HepG2 (cell line): ENCODE results near the gene ADCK2. TPM values are rescaled to one million over a fixed set of nuclear protein-coding genes. Genes with fewer than 3 reads are reported as not detected.

ENCODE experiments used
- EP300 ChIP-seq, 3 experiments: sonication (generic) in 1 of 3; formaldehyde crosslinking in 1 of 3; IDR thresholded peaks; 2 replicates each; pipeline versions ENCODE4 v1.5.1 to v1.6.1; 2011 to 2020; ENCODE audit warnings: low read depth in 2 of 3, low read length in 2 of 3, borderline replicate concordance in 1 of 3, improper control_type of control experiment in 1 of 3, mild to moderate bottlenecking in 1 of 3, missing genetic modification reagents in 1 of 3, moderate library complexity in 1 of 3
- FOXC1 ChIP-seq: sonication (generic); formaldehyde crosslinking; IDR thresholded peaks from 2 replicates; pipeline ENCODE4 v1.8.0; 2022; ENCODE audit warnings: mild to moderate bottlenecking, missing genetic modification reagents, borderline replicate concordance
- HMGA1 ChIP-seq: sonication (generic); formaldehyde crosslinking; conservative IDR thresholded peaks from 2 replicates; pipeline ENCODE4 v1.4.0; 2020; ENCODE audit warnings: missing genetic modification reagents
- HNRNPLL ChIP-seq: fragments of 200-400 bp; formaldehyde crosslinking; IDR thresholded peaks from 2 replicates; pipeline ENCODE4 v1.6.1; 2017; ENCODE audit warnings: mild to moderate bottlenecking, low read depth, low read length; ENCODE audit not compliant: poor library complexity, severe bottlenecking
- IKZF1 ChIP-seq: fragments of 450-650 bp; IDR thresholded peaks from 2 replicates; pipeline ENCODE4 v1.7.1; 2016
- JDP2 ChIP-seq: sonication (generic); formaldehyde crosslinking; IDR thresholded peaks from 2 replicates; pipeline ENCODE4 v1.8.1; 2022; ENCODE audit warnings: missing genetic modification reagents, borderline replicate concordance
- MAFG ChIP-seq: sonication (generic); formaldehyde crosslinking; IDR thresholded peaks from 2 replicates; pipeline ENCODE4 v1.5.1; 2020; ENCODE audit warnings: mild to moderate bottlenecking, missing genetic modification reagents
- MED8 ChIP-seq: sonication (generic); formaldehyde crosslinking; IDR thresholded peaks from 2 replicates; pipeline ENCODE4 v1.8.1; 2023; ENCODE audit warnings: mild to moderate bottlenecking, missing genetic modification reagents; ENCODE audit not compliant: insufficient replicate concordance
- MZF1 ChIP-seq: sonication (generic); formaldehyde crosslinking; IDR thresholded peaks from 2 replicates; pipeline ENCODE4 v1.8.1; 2023; ENCODE audit warnings: mild to moderate bottlenecking, missing genetic modification reagents, borderline replicate concordance
- PAX8 ChIP-seq: sonication (generic); formaldehyde crosslinking; IDR thresholded peaks from 2 replicates; pipeline ENCODE4 v1.8.0; 2022; ENCODE audit warnings: mild to moderate bottlenecking, missing genetic modification reagents, borderline replicate concordance
- RFXANK ChIP-seq: IDR thresholded peaks from 2 replicates; pipeline ENCODE4 v1.6.1; 2016
- TERF1 ChIP-seq: sonication (generic); formaldehyde crosslinking; IDR thresholded peaks from 2 replicates; pipeline ENCODE4 v1.8.0; 2022; ENCODE audit warnings: mild to moderate bottlenecking, missing genetic modification reagents, moderate library complexity
- YEATS4 ChIP-seq: sonication (generic); formaldehyde crosslinking; IDR thresholded peaks from 2 replicates; pipeline ENCODE4 v1.4.0; 2020; ENCODE audit warnings: missing genetic modification reagents, borderline replicate concordance
- ZFP37 ChIP-seq: sonication (generic); formaldehyde crosslinking; IDR thresholded peaks from 2 replicates; pipeline ENCODE4 v1.4.0; 2020; ENCODE audit warnings: missing genetic modification reagents, borderline replicate concordance
- ZFP62 ChIP-seq: sonication (generic); formaldehyde crosslinking; IDR thresholded peaks from 2 replicates; pipeline ENCODE4 v1.4.0; 2020; ENCODE audit warnings: missing genetic modification reagents
- ZNF20 ChIP-seq: sonication (generic); formaldehyde crosslinking; IDR thresholded peaks from 2 replicates; pipeline ENCODE4 v1.4.0; 2020; ENCODE audit warnings: mild to moderate bottlenecking, moderate library complexity, missing genetic modification reagents
- ZNF337 ChIP-seq: sonication (generic); formaldehyde crosslinking; IDR thresholded peaks from 2 replicates; pipeline ENCODE4 v1.5.1; 2020; ENCODE audit warnings: missing genetic modification reagents, low read depth, mild to moderate bottlenecking, borderline replicate concordance
- ZNF607 ChIP-seq: sonication (generic); formaldehyde crosslinking; IDR thresholded peaks from 2 replicates; pipeline ENCODE4 v1.5.1; 2020; ENCODE audit warnings: missing genetic modification reagents, mild to moderate bottlenecking, borderline replicate concordance
- ZSCAN25 ChIP-seq: sonication (generic); formaldehyde crosslinking; IDR thresholded peaks from 2 replicates; pipeline ENCODE4 v1.8.0; 2022; ENCODE audit warnings: mild to moderate bottlenecking, missing genetic modification reagents
- polyA plus RNA-seq, 8 experiments: library from polyadenylated mRNA; depleted of rRNA in 3 of 8; stranded (reverse) in 7 of 8; unstranded in 1 of 8; fragments of >200 nt; fragmentation: Illumina TruSeq in 4 of 8; extraction: Trizol in 4 of 8; gene quantifications; 2 replicates each; pipeline versions ENCODE4 v1.2.1 to v1.2.3, GENCODE V29; 2011 to 2016; ENCODE audit warnings: low read depth in 4 of 8, missing spikeins in 1 of 8, mixed read lengths in 1 of 8; ENCODE audit not compliant: insufficient read depth in 1 of 8
- total RNA-seq, 5 experiments: library from RNA; depleted of rRNA; stranded (reverse); fragments of >200 nt; fragmentation: Illumina TruSeq; extraction: Trizol; gene quantifications; 2 replicates each; pipeline ENCODE4 v1.2.3, GENCODE V29; 2016; ENCODE audit warnings: low read depth in 1 of 5
- TF ChIP-seq, protein P1 (sequence below): sonication (generic); formaldehyde crosslinking; IDR thresholded peaks from 2 replicates; pipeline ENCODE4 v1.4.0; 2020; ENCODE audit warnings: missing genetic modification reagents, mild to moderate bottlenecking, borderline replicate concordance
- TF ChIP-seq, protein P2 (sequence below): sonication (generic); formaldehyde crosslinking; IDR thresholded peaks from 2 replicates; pipeline ENCODE4 v1.4.0; 2020; ENCODE audit warnings: mild to moderate bottlenecking, missing genetic modification reagents

ADCK2 gene
- total and polyA plus RNA-seq, 2 of the 13 experiments (the other 11 are each of a cell fraction or from before 2014, with no cell fraction given), result 8.6 to 18.8 TPM

DNA sequence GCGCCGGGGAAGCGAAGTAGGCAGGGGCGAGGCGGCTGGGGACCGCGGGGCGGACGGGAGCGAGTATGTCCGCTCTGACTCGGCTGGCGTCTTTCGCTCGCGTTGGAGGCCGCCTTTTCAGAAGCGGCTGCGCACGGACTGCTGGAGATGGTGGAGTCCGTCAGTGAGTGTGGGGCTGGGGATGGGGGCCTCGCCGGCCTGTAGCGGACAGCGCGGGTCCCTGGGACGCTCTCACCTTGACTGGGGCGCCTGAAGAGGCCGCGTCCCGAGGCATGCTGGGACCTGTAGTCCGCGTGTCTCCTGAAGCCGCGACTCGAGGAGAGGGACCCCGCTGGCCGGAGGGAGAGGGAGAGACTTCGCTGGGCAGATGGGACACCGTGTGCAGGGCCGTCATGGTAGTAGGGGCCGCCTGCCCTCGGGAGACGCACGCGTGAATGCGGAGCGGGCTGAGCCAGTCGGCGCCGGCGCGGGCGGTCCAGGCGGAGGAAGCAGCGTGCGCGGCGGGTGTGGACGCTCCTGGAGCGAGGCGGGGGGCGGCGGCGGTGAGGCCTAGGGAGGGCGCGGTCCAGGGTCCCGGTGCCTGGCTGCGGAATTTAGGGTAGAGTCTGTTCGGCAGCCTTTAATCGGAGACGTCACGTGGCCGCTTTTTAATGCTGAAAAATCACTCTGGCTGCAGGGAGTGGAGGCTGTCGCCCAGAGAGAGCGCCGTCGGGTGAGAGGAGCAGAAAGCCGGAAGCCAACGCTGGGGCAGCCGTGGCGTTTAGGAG is 24.1 kb downstream of the ADCK2 start, which contains the start of gene NDUFB2 (continued):
- TF ChIP-seq ZNF337 (CRISPR knock-in tag) (no peak), TERF1 (CRISPR knock-in tag) (no peak), EP300 (IDR thresholded peaks at IDR 0.05; ENCODE audit: low read depth in 2 of 2, low read length in 2 of 2) (no peak), EP300 (CRISPR knock-in tag; IDR thresholded peaks at IDR 0.05; ENCODE audit: borderline replicate concordance) (no peak), RFXANK (no peak), JDP2 (CRISPR knock-in tag) (no peak), MZF1 (CRISPR knock-in tag) (no peak), PAX8 (peak; percentile 90; the same call in 1 of the 2 replicates), HNRNPLL (peak; percentile 81), YEATS4 (peak; percentile 96), ZNF607 (CRISPR knock-in tag) (peak; percentile 79; the same call in 1 of the 2 replicates), ZNF20 (no peak), MED8 (CRISPR knock-in tag) (no peak), ZFP37 (CRISPR knock-in tag) (no peak), FOXC1 (CRISPR knock-in tag) (peak; percentile 89), IKZF1 (no peak), ZSCAN25 (peak; percentile 98), HMGA1 (CRISPR knock-in tag) (no peak), MAFG (CRISPR knock-in tag) (no peak), ZFP62 (no peak)
- TF ChIP-seq, protein P1, sequence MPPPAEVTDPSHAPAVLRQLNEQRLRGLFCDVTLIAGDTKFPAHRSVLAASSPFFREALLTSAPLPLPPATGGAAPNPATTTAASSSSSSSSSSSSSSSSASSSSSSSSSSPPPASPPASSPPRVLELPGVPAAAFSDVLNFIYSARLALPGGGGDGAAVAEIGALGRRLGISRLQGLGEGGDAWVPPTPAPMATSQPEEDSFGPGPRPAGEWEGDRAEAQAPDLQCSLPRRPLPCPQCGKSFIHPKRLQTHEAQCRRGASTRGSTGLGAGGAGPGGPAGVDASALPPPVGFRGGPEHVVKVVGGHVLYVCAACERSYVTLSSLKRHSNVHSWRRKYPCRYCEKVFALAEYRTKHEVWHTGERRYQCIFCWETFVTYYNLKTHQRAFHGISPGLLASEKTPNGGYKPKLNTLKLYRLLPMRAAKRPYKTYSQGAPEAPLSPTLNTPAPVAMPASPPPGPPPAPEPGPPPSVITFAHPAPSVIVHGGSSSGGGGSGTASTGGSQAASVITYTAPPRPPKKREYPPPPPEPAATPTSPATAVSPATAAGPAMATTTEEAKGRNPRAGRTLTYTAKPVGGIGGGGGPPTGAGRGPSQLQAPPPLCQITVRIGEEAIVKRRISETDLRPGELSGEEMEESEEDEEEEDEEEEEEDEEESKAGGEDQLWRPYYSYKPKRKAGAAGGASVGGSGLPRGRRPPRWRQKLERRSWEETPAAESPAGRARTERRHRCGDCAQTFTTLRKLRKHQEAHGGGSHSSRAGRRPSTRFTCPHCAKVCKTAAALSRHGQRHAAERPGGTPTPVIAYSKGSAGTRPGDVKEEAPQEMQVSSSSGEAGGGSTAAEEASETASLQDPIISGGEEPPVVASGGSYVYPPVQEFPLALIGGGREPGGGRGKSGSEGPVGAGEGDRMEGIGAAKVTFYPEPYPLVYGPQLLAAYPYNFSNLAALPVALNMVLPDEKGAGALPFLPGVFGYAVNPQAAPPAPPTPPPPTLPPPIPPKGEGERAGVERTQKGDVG (CRISPR knock-in tag), result 0 out of 2 replicates have a peak, but pooled peaks have one; percentile 40
- TF ChIP-seq, protein P2, sequence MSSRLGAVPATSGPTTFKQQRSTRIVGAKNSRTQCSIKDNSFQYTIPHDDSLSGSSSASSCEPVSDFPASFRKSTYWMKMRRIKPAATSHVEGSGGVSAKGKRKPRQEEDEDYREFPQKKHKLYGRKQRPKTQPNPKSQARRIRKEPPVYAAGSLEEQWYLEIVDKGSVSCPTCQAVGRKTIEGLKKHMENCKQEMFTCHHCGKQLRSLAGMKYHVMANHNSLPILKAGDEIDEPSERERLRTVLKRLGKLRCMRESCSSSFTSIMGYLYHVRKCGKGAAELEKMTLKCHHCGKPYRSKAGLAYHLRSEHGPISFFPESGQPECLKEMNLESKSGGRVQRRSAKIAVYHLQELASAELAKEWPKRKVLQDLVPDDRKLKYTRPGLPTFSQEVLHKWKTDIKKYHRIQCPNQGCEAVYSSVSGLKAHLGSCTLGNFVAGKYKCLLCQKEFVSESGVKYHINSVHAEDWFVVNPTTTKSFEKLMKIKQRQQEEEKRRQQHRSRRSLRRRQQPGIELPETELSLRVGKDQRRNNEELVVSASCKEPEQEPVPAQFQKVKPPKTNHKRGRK (CRISPR knock-in tag), result no peak
